SK-N-MC (cell line): ENCODE measurements around the gene DMAC2L.
"Not testable (repeated sequence)": the region's sequence is repeated elsewhere in the genome, so short reads cannot be mapped to it uniquely, and the experiment has no call there.

Experiments
- DNase-seq: peaks from one replicate; pipeline ENCODE4 v3.0.0-alpha.2; 2011; ENCODE audit warnings: low read depth, low spot score
- H3K27ac ChIP-seq: fragments of 200-600 bp; sonication (generic); 2 replicates; pipeline ENCODE4 v1.5.1; 2016; ENCODE audit warnings: mixed run types
- H3K36me3 ChIP-seq: fragments of 200-600 bp; sonication (generic); 2 replicates; pipeline ENCODE4 v1.6.1; 2017; ENCODE audit warnings: antibody characterized with exemption, low read length, mixed read lengths; ENCODE audit not compliant: insufficient read depth
- H3K4me3 ChIP-seq: fragments of 200-600 bp; sonication (generic); 2 replicates; pipeline ENCODE4 v1.5.1; 2016
- H3K9ac ChIP-seq: fragments of 200-600 bp; sonication (generic); 2 replicates; pipeline ENCODE4 v1.8.0; 2017; ENCODE audit warnings: mixed run types, mixed read lengths; ENCODE audit not compliant: insufficient read length
- H3K9me3 ChIP-seq: fragments of 200-600 bp; sonication (generic); 2 replicates; pipeline ENCODE4 v1.6.1; 2017; ENCODE audit warnings: low read depth, mild to moderate bottlenecking, antibody characterized with exemption, low read length, moderate library complexity, mixed read lengths
- EZH2 ChIP-seq: fragments of 200-600 bp; sonication (generic); IDR thresholded peaks from one replicate; pipeline ENCODE4 v1.6.1; 2017; ENCODE audit warnings: antibody characterized with exemption
- FOXP2 ChIP-seq: optimal IDR thresholded peaks from 2 replicates; pipeline ENCODE3; 2011; ENCODE audit warnings: mild to moderate bottlenecking, moderate library complexity; ENCODE audit not compliant: insufficient read depth; ENCODE audit errors: extremely low read length, control extremely low read depth
- POLR2AphosphoS5 ChIP-seq: IDR thresholded peaks from 2 replicates; pipeline ENCODE4 v1.6.1; 2012; ENCODE audit warnings: mild to moderate bottlenecking, low read depth, low read length, borderline replicate concordance

DMAC2L gene

GRCh38 chr14:50362764-50363713 is 50.9 kb downstream of the DMAC2L start:
- TF ChIP-seq FOXP2 (no peak), EZH2 (no peak), POLR2AphosphoS5 (no peak)
- Histone ChIP-seq H3K4me3 (no peak overlapping the region), H3K27ac (no peak overlapping the region), H3K36me3 (no peaks in the 10 kb centered on the region), H3K9ac (no peak overlapping the region), H3K9me3 (no peaks in the 10 kb centered on the region)
- DNase-seq, result no peak

GRCh38 chr14:50363714-50364111 is 51.6 kb downstream of the DMAC2L start:
- Histone ChIP-seq H3K9me3 (no peaks in the 10 kb centered on the region), H3K36me3 (no peaks in the 10 kb centered on the region), H3K4me3 (no peak overlapping the region), H3K9ac (no peak overlapping the region), H3K27ac (no peak overlapping the region)
- DNase-seq, result no peak
- TF ChIP-seq FOXP2 (no peak), EZH2 (no peak), POLR2AphosphoS5 (no peak)

DNA sequence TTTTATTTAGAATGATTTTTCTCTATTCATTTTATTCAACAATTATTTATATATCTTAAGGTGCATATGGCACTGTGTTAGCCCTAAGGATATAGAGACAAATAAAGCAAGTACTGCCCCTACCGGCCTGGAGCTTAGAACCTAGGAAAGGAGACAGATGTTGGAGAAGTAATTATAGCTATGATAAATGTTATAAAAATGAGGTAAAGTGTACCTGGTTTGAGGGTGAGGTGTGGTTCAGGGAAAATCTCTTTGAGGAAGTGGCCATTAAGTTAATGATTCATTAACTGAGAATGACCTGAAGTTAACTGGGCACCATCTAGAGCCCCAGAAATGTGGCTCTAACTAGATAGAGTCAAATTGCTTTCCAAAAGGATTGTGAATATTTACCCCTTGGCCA is 52.7 kb downstream of the DMAC2L start:
- no peak for TF ChIP-seq POLR2AphosphoS5
- TF ChIP-seq EZH2, result no peak
- no peak for TF ChIP-seq FOXP2
- Histone ChIP-seq H3K27ac (no peak overlapping the region), H3K4me3 (no peak overlapping the region), H3K36me3 (no peaks in the 10 kb centered on the region), H3K9ac (no peak overlapping the region), H3K9me3 (no peaks in the 10 kb centered on the region)
- DNase-seq, result no peak

GRCh38 chr14:50365572-50365971 is 53.4 kb downstream of the DMAC2L start:
- H3K36me3 ChIP-seq, H3K9me3 ChIP-seq, H3K27ac ChIP-seq, DNase-seq, H3K9ac ChIP-seq, H3K4me3 ChIP-seq: not testable (repeated sequence)

DNA sequence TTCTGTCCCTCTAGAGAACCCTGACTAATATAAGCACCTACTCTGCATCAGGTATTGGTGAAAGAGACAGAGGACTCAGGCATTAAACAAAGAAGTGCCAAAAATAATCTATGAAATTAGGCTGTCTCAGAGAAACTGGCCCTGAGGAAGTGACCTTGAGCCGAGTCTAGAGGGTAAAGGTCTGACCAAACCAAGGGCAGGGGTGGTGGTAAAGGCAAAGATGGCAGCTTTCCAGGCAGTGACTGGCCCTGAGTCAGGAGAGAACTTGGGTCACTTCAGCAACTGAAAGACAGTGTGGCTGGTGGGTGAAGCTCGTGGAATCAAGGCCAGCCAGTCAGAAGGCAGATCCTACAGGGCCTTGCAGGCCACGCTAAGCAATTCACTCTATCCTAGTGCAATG is 54.0 kb downstream of the DMAC2L start:
- no peak for TF ChIP-seq FOXP2
- TF ChIP-seq POLR2AphosphoS5, result no peak
- no peaks in the 10 kb centered on the region for H3K9me3 ChIP-seq
- no peak overlapping the region for H3K9ac ChIP-seq
- H3K36me3 ChIP-seq, result no peaks in the 10 kb centered on the region
- no peak for DNase-seq
- H3K27ac ChIP-seq, result no peak overlapping the region
- H3K4me3 ChIP-seq, result no peak overlapping the region

- Histone ChIP-seq H3K27ac (no peak overlapping the region), H3K4me3 (no peak overlapping the region), H3K36me3 (no peaks in the 10 kb centered on the region), H3K9me3 (no peaks in the 10 kb centered on the region), H3K9ac (no peak overlapping the region)
- no peak for DNase-seq
- TF ChIP-seq POLR2AphosphoS5 (no peak), EZH2 (no peak), FOXP2 (no peak)
Observed at GRCh38 chr14:50366589-50366988, 54.5 kb downstream of the DMAC2L start.

DNA sequence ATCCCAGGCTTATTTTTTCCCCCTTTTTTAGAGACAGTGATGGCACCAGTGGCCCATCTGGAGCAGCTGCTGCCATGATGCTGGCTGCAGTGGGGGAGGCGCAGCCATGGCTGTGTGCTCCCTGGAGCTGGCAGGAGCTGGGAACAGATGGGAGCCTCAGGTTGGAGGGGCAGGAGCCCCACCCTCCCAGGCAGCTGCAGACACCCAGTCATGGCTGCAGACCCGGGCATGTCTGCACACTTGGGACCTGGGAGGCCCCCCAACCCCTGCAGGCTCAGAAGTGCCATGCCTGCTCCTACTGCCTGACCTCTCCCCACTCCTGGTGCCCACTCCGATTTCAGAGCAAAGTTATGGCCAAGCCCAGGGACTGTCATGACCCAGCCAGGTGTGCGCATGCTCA is 59.4 kb downstream of the DMAC2L start:
- no peaks in the 10 kb centered on the region for H3K9me3 ChIP-seq
- H3K36me3 ChIP-seq, result no peaks in the 10 kb centered on the region
- H3K4me3 ChIP-seq, result no peak overlapping the region
- TF ChIP-seq FOXP2 (no peak), EZH2 (no peak), POLR2AphosphoS5 (no peak)
- H3K27ac ChIP-seq, result no peak overlapping the region
- DNase-seq, result no peak
- H3K9ac ChIP-seq, result no peak overlapping the region

DNA sequence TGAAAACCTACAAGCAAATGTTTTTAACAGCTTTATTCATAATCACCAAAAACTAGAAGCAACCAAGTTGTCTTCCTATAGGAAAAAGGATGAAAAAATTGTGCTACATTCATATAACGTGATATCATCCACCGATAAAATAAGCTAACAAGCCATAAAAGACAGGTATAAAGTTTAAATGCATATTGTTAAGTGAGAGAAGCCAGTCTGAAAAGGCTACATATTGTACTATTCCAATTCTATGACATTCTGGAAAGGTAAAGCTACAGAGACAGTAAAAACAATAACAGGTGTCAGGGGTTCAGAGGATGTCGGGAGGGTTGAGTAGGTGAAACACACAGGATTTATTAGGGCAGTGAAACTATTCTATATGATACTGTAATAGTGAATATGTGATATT is 61.8 kb downstream of the DMAC2L start:
- Histone ChIP-seq H3K27ac (no peak overlapping the region), H3K9me3 (no peaks in the 10 kb centered on the region), H3K9ac (no peak overlapping the region), H3K4me3 (no peak overlapping the region), H3K36me3 (no peaks in the 10 kb centered on the region)
- DNase-seq, result no peak
- TF ChIP-seq POLR2AphosphoS5 (no peak), FOXP2 (no peak), EZH2 (no peak)

DNA sequence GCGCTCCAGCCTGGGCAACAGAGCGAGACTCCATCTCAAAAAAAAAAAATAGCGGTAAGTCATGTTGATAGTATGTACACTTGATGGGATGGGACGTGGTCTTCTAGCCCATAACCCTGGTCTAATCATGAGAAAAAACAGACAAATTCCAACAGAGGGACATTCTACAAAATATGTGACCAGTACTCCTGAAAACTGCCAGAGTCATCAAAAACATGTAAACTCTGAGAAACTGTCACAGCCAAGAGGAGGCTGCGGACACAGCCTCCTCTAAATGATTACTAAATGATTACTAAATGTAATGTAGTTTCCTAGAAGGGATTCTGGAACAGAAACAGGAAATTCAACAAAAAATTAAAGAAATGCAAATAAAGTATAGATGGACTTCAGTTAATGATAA is 63.6 kb downstream of the DMAC2L start:
- Histone ChIP-seq H3K36me3 (no peaks in the 10 kb centered on the region), H3K27ac (no peak overlapping the region), H3K4me3 (no peak overlapping the region), H3K9me3 (no peaks in the 10 kb centered on the region), H3K9ac (no peak overlapping the region)
- TF ChIP-seq FOXP2, result no peak
- no peak for TF ChIP-seq EZH2
- no peak for DNase-seq
